HG02885 (cell line): ENCODE data around the gene ITK.

ENCODE experiments used
- ATAC-seq: cut with Tn5 transposase; IDR thresholded peaks from one replicate; pipeline ENCODE4 v1.9.1; 2021; ENCODE audit warnings: mild to moderate bottlenecking; ENCODE audit not compliant: unreplicated experiment, poor library complexity

ITK gene

GRCh38 chr5:157270771-157271170 lies 90.1 kb downstream of the ITK start:
- no peak for ATAC-seq

- peak; percentile 81 for ATAC-seq
Measured at GRCh38 chr5:157271740-157272271, 91.2 kb downstream of the ITK start.

GRCh38 chr5:157273131-157273556 lies 92.5 kb downstream of the ITK start:
- peak; percentile 64 for ATAC-seq

- no peak for ATAC-seq
Measured at GRCh38 chr5:157275403-157275802, 94.8 kb downstream of the ITK start.

- ATAC-seq: no peak
Measured at GRCh38 chr5:157278319-157279037, 97.8 kb downstream of the ITK start.

- no peak for ATAC-seq
Measured at GRCh38 chr5:157279605-157280239, 99.1 kb downstream of the ITK start.

- ATAC-seq: no peak
Measured at GRCh38 chr5:157280927-157281326, 100.3 kb downstream of the ITK start.

- no peak for ATAC-seq
Measured at GRCh38 chr5:157282150-157282549, 101.5 kb downstream of the ITK start.

- ATAC-seq: peak; percentile 100
Measured at GRCh38 chr5:157283434-157283833, 102.8 kb downstream of the ITK start.

GRCh38 chr5:157284458-157285212 lies 104.0 kb downstream of the ITK start:
- no peak for ATAC-seq

GRCh38 chr5:157285310-157286035 lies 104.8 kb downstream of the ITK start:
- no peak for ATAC-seq

GRCh38 chr5:157286761-157287211 lies 106.1 kb downstream of the ITK start:
- no peak for ATAC-seq

- no peak for ATAC-seq
Measured at GRCh38 chr5:157288405-157289163, 107.9 kb downstream of the ITK start.

GRCh38 chr5:157289164-157289819 lies 108.7 kb downstream of the ITK start:
- no peak for ATAC-seq

GRCh38 chr5:157290156-157290980 lies 109.7 kb downstream of the ITK start:
- ATAC-seq: no peak

- peak; percentile 82 for ATAC-seq
Measured at GRCh38 chr5:157290981-157291711, 110.5 kb downstream of the ITK start.

- ATAC-seq: no peak
Measured at GRCh38 chr5:157292599-157292998, 112.0 kb downstream of the ITK start.
